Measurements from ENCODE around the gene ATP5PF.
A peak's percentile ranks its signal among the peaks of the same experiment; 100 is the strongest.
"Not testable (repeated sequence)": the region's sequence is repeated elsewhere in the genome, so short reads cannot be mapped to it uniquely, and the experiment has no call there.

The ATP5PF gene

GRCh38 chr21:25734904-25735645 lies at the start of gene ATP5PF, which contains the start of gene GABPA:
Gene ATP5PF (minus strand): TSS chr21:25734904. CDS start chr21:25729794, 5,110 bp downstream.
Gene GABPA (plus strand): TSS chr21:25734972. CDS start chr21:25741599, 6,627 bp downstream.
- peak; percentile 97 for DNase-seq (ENCODE audit: low spot score)

- DNase-seq (ENCODE audit: low spot score) = not testable (repeated sequence)
These were observed 43.6 kb upstream of the ATP5PF start for GRCh38 chr21:25778126-25778875.

GRCh38 chr21:25776440-25776839 lies 41.7 kb upstream of the ATP5PF start:
- no peak for DNase-seq (ENCODE audit: low spot score)

- DNase-seq (ENCODE audit: low spot score) = no peak
These were observed 38.0 kb upstream of the ATP5PF start for GRCh38 chr21:25772686-25773085.

- no peak for DNase-seq (ENCODE audit: low spot score)
These were observed 33.2 kb upstream of the ATP5PF start for GRCh38 chr21:25767921-25768320.

- DNase-seq (ENCODE audit: low spot score) = no peak
These were observed 29.4 kb upstream of the ATP5PF start for GRCh38 chr21:25764065-25764464.

- DNase-seq (ENCODE audit: low spot score) = no peak
These were observed 26.0 kb upstream of the ATP5PF start for GRCh38 chr21:25760677-25761076.

GRCh38 chr21:25760061-25760460 lies 25.4 kb upstream of the ATP5PF start:
- DNase-seq (ENCODE audit: low spot score) = no peak

- no peak for DNase-seq (ENCODE audit: low spot score)
These were observed 24.9 kb upstream of the ATP5PF start for GRCh38 chr21:25759573-25759972.

- no peak for DNase-seq (ENCODE audit: low spot score)
These were observed 22.8 kb upstream of the ATP5PF start for GRCh38 chr21:25757531-25757930.

GRCh38 chr21:25756190-25756932 lies 21.7 kb upstream of the ATP5PF start:
- no peak for DNase-seq (ENCODE audit: low spot score)

GRCh38 chr21:25752416-25752815 lies 17.7 kb upstream of the ATP5PF start:
- no peak for DNase-seq (ENCODE audit: low spot score)

GRCh38 chr21:25750085-25750484 lies 15.4 kb upstream of the ATP5PF start:
- peak; percentile 1 for DNase-seq (ENCODE audit: low spot score)

GRCh38 chr21:25744854-25745253 lies 10.2 kb upstream of the ATP5PF start:
- DNase-seq (ENCODE audit: low spot score) = no peak

- DNase-seq (ENCODE audit: low spot score) = no peak
These were observed 8.2 kb upstream of the ATP5PF start for GRCh38 chr21:25742900-25743299.

GRCh38 chr21:25737421-25737820 lies 2.7 kb upstream of the ATP5PF start:
- DNase-seq (ENCODE audit: low spot score) = no peak

- DNase-seq (ENCODE audit: low spot score) = peak; percentile 65
These were observed 1.2 kb upstream of the ATP5PF start for GRCh38 chr21:25735646-25736597.

- no peak for DNase-seq (ENCODE audit: low spot score)
These were observed 125 bp downstream of the ATP5PF start for GRCh38 chr21:25734654-25734903.

GRCh38 chr21:25733859-25734653 lies 648 bp downstream of the ATP5PF start:
- no peak for DNase-seq (ENCODE audit: low spot score)

- no peak for DNase-seq (ENCODE audit: low spot score)
These were observed 2.5 kb downstream of the ATP5PF start for GRCh38 chr21:25732091-25732760.
